H1 (cell line): ENCODE measurements around the gene IPO11. TPM values are rescaled to one million over a fixed set of nuclear protein-coding genes. Genes with fewer than 3 reads are reported as not detected.

Experiments
- CTCF ChIA-PET: fragments of 300-600 bp; sonication (Branson Sonifier 250); formaldehyde crosslinking; loops from one replicate; lab custom pipeline; 2021; ENCODE audit not compliant: partially characterized antibody; lab: Charles Lee
- POLR2A ChIA-PET: fragments of 300-600 bp; sonication (Branson Sonifier 250); formaldehyde crosslinking; loops from one replicate; lab custom pipeline; 2021; ENCODE audit warnings: inconsistent platforms; ENCODE audit not compliant: partially characterized antibody; lab: Charles Lee
- DNase-seq, 2 experiments: peaks; one replicate each; pipeline versions ENCODE4 v3.0.0 to v3.0.0-alpha.2; 2010 to 2022; ENCODE audit warnings: low spot score in 2 of 2, low read depth in 1 of 2, mixed read lengths in 1 of 2
- FAIRE-seq: peaks from 2 replicates; lab custom pipeline; 2011; peaks lifted over from hg19 to GRCh38; lab: Jason Lieb, UNC
- H2AFZ ChIP-seq: 2 replicates; pipeline ENCODE4 v1.8.1; 2012; ENCODE audit warnings: low read length, inconsistent platforms
- H2AK5ac ChIP-seq: 2 replicates; pipeline ENCODE4 v1.6.1; 2013; ENCODE audit warnings: low read depth, low read length
- H2BK120ac ChIP-seq: replicated peaks from 2 replicates; pipeline ENCODE3; 2013; ENCODE audit warnings: low read depth, low read length, inconsistent platforms
- H2BK12ac ChIP-seq: 2 replicates; pipeline ENCODE4 v1.6.1; 2013; ENCODE audit warnings: low read depth, low read length
- H2BK15ac ChIP-seq: 2 replicates; pipeline ENCODE4 v1.6.1; 2013; ENCODE audit warnings: low read length
- H2BK20ac ChIP-seq: 2 replicates; pipeline ENCODE4 v1.6.1; 2013; ENCODE audit warnings: low read length
- H2BK5ac ChIP-seq: 2 replicates; pipeline ENCODE4 v1.6.1; 2013; ENCODE audit warnings: low read depth, low read length
- H3K14ac ChIP-seq: 2 replicates; pipeline ENCODE4 v1.6.1; 2013; ENCODE audit warnings: inconsistent platforms; ENCODE audit not compliant: insufficient read length
- H3K18ac ChIP-seq: 2 replicates; pipeline ENCODE4 v1.6.1; 2013; ENCODE audit warnings: low read length; ENCODE audit errors: extremely low read depth
- H3K23ac ChIP-seq: 2 replicates; pipeline ENCODE4 v1.6.1; 2013; ENCODE audit warnings: inconsistent platforms; ENCODE audit not compliant: insufficient read length
- H3K23me2 ChIP-seq: 2 replicates; pipeline ENCODE4 v1.6.1; 2013; ENCODE audit warnings: low read depth, low read length
- H3K27ac ChIP-seq: 2 replicates; pipeline ENCODE4 v1.6.1; 2011; ENCODE audit warnings: low read depth, low read length, inconsistent platforms
- H3K27me3 ChIP-seq, 4 experiments: replicated peaks in 1 of 4; 1 replicate in 1 of 4; 2 replicates in 3 of 4; pipeline versions ENCODE4 v1.6.1 to v1.8.1; 2011 to 2013; ENCODE audit warnings: low read length in 3 of 4, mild to moderate bottlenecking in 3 of 4, inconsistent platforms in 2 of 4, mixed read lengths in 2 of 4, moderate library complexity in 1 of 4; ENCODE audit not compliant: control insufficient read depth in 3 of 4, insufficient read depth in 3 of 4; ENCODE audit errors: extremely low read depth in 1 of 4
- H3K36me3 ChIP-seq, 4 experiments: 2 replicates each; pipeline versions ENCODE4 v1.6.1 to v1.8.1; 2011 to 2013; ENCODE audit warnings: mild to moderate bottlenecking in 4 of 4, low read length in 3 of 4, moderate library complexity in 2 of 4, control low read depth in 1 of 4, inconsistent platforms in 1 of 4; ENCODE audit not compliant: insufficient read depth in 4 of 4, control insufficient read depth in 2 of 4
- H3K4ac ChIP-seq: replicated peaks from 2 replicates; pipeline ENCODE3; 2013; ENCODE audit warnings: low read length, low read depth, mixed read lengths, inconsistent platforms; ENCODE audit not compliant: insufficient read length
- H3K4me1 ChIP-seq, 4 experiments: replicated peaks in 1 of 4; 1 replicate in 1 of 4; 2 replicates in 3 of 4; pipeline versions ENCODE4 v1.6.1 to v1.8.1; 2011 to 2013; ENCODE audit warnings: low read length in 3 of 4, inconsistent platforms in 2 of 4, mixed read lengths in 1 of 4; ENCODE audit not compliant: insufficient read depth in 4 of 4, control insufficient read depth in 3 of 4
- H3K4me2 ChIP-seq, 2 experiments: 2 replicates each; pipeline versions ENCODE4 v1.6.1 to v1.8.1; 2011 to 2013; ENCODE audit warnings: low read depth in 2 of 2, low read length in 2 of 2, control low read depth in 1 of 2, inconsistent platforms in 1 of 2, mild to moderate bottlenecking in 1 of 2; ENCODE audit not compliant: insufficient read depth in 1 of 2
- H3K4me3 ChIP-seq, 4 experiments: fragments of 200-600, 300-600 bp in 1 of 4; sonication (generic), shearing (Covaris generic), sonication (Bioruptor Twin) in 1 of 4; 2 replicates each; pipeline versions ENCODE4 v1.5.1 to v1.8.1; 2011 to 2016; ENCODE audit warnings: low read length in 4 of 4, low read depth in 3 of 4, control low read depth in 2 of 4, inconsistent platforms in 2 of 4, mild to moderate bottlenecking in 2 of 4, mixed read lengths in 1 of 4, moderate library complexity in 1 of 4; ENCODE audit not compliant: insufficient read depth in 2 of 4; ENCODE audit errors: extremely low read depth in 1 of 4
- H3K56ac ChIP-seq: replicated peaks from 2 replicates; pipeline ENCODE3; 2013; ENCODE audit warnings: low read depth, mild to moderate bottlenecking, mixed read lengths, low read length, inconsistent platforms; ENCODE audit not compliant: insufficient read length
- H3K79me1 ChIP-seq: 2 replicates; pipeline ENCODE4 v1.6.1; 2013; ENCODE audit warnings: low read depth, low read length, control low read depth
- H3K79me2 ChIP-seq, 2 experiments: 2 replicates each; pipeline versions ENCODE4 v1.6.1 to v1.8.1; 2012 to 2013; ENCODE audit warnings: low read length in 2 of 2, mild to moderate bottlenecking in 2 of 2, inconsistent platforms in 1 of 2; ENCODE audit not compliant: insufficient read depth in 2 of 2, control insufficient read depth in 1 of 2
- H3K9ac ChIP-seq, 4 experiments: replicated peaks in 1 of 4; 1 replicate in 1 of 4; 2 replicates in 3 of 4; pipeline versions ENCODE4 v1.6.1 to v1.8.1; 2011 to 2013; ENCODE audit warnings: low read depth in 3 of 4, low read length in 3 of 4, control low read depth in 2 of 4, mild to moderate bottlenecking in 2 of 4, moderate library complexity in 2 of 4, inconsistent platforms in 1 of 4; ENCODE audit errors: extremely low read depth in 1 of 4
- H3K9me3 ChIP-seq, 2 experiments: 2 replicates each; pipeline versions ENCODE4 v1.6.1 to v1.8.1; 2012 to 2013; ENCODE audit warnings: mild to moderate bottlenecking in 2 of 2, moderate library complexity in 2 of 2, control low read depth in 1 of 2, inconsistent platforms in 1 of 2, low read depth in 1 of 2, low read length in 1 of 2, mixed read lengths in 1 of 2; ENCODE audit not compliant: insufficient read depth in 2 of 2
- H4K20me1 ChIP-seq, 2 experiments: replicated peaks in 1 of 2; 2 replicates each; pipeline versions ENCODE3 to v1.8.1; 2011 to 2013; ENCODE audit warnings: inconsistent platforms in 2 of 2, low read length in 2 of 2, mild to moderate bottlenecking in 1 of 2; ENCODE audit not compliant: insufficient read depth in 2 of 2, control insufficient read depth in 1 of 2
- H4K5ac ChIP-seq: 2 replicates; pipeline ENCODE4 v1.6.1; 2013; ENCODE audit warnings: low read length, low read depth, mixed read lengths, inconsistent platforms; ENCODE audit not compliant: insufficient read length
- H4K8ac ChIP-seq: 2 replicates; pipeline ENCODE4 v1.8.0; 2013; ENCODE audit warnings: mild to moderate bottlenecking, moderate library complexity, low read length, inconsistent platforms; ENCODE audit not compliant: insufficient read depth; ENCODE audit errors: extremely low read depth
- H4K91ac ChIP-seq: replicated peaks from 2 replicates; pipeline ENCODE3; 2013; ENCODE audit warnings: low read length, mixed read lengths, inconsistent platforms; ENCODE audit not compliant: insufficient read length
- CTCF ChIP-seq, 3 experiments: IDR thresholded peaks; 1 replicate in 2 of 3; 2 replicates in 1 of 3; pipeline versions ENCODE4 v1.5.1 to v1.6.1; 2011; ENCODE audit warnings: low read length in 3 of 3, mild to moderate bottlenecking in 3 of 3, inconsistent platforms in 2 of 3, low read depth in 1 of 3, moderate library complexity in 1 of 3; ENCODE audit not compliant: insufficient read depth in 1 of 3; ENCODE audit errors: control extremely low read depth in 1 of 3
- SRF ChIP-seq: IDR thresholded peaks from 2 replicates; pipeline ENCODE4 v1.6.1; 2011; ENCODE audit warnings: mild to moderate bottlenecking, low read depth, low read length, moderate library complexity
- WGBS, 2 experiments: shearing (Covaris generic) in 1 of 2; methylation state at CpG; one replicate each; pipeline versions ENCODE4 v1.1.6 to v1.1.7; 2013 to 2015; ENCODE audit warnings: low lambda C conversion rate in 2 of 2, mixed read lengths in 2 of 2, inconsistent platforms in 1 of 2, low coverage in 1 of 2, missing lambda C conversion rate in 1 of 2; ENCODE audit not compliant: insufficient replicate concordance in 2 of 2, insufficient coverage in 1 of 2, insufficient read length in 1 of 2; ENCODE audit errors: extremely low coverage in 1 of 2, missing lambda C conversion rate in 1 of 2; 5-methylcytosine and 5-hydroxymethylcytosine counted together
- polyA plus RNA-seq, 7 experiments: library from polyadenylated mRNA; depleted of rRNA in 3 of 7; stranded (reverse) in 5 of 7; unstranded in 2 of 7; fragments of >200 nt in 5 of 7; fragments of 200-250 nt in 2 of 7; gene quantifications; 1 replicate in 5 of 7; 2 replicates in 1 of 7; 4 replicates in 1 of 7; pipeline versions ENCODE4 v1.2.1 to v1.2.3, GENCODE V29; 2011 to 2013; ENCODE audit warnings: missing spikeins in 2 of 7, mixed read lengths in 2 of 7
- total RNA-seq: library from RNA; stranded (reverse); fragmentation: NEBNext Ultra II Directional; extraction: Animal tissue kit (Norgen Biotek cat#: 25700); gene quantifications from 2 replicates; pipeline ENCODE4 v1.2.1, GENCODE V29; 2021
- TF ChIP-seq, protein P1 (sequence below): IDR thresholded peaks from 2 replicates; pipeline ENCODE4 v1.6.1; 2012; ENCODE audit warnings: inconsistent platforms

IPO11 gene
- total and polyA plus RNA-seq, 2 of the 8 experiments (the other 6 are each of a cell fraction or from before 2014, with no cell fraction given) = 23.6 to 64.4 TPM

- peak overlapping the region; percentile 55 for H3K18ac ChIP-seq
- no peaks in the 10 kb centered on the region for H3K79me1 ChIP-seq
- peak overlapping the region; percentile 14 for H4K5ac ChIP-seq
- no peak overlapping the region for H2BK120ac ChIP-seq
- H3K4me3 ChIP-seq = peak overlapping the region in 1 of 4 experiments; percentile 20; a peak in 2 of 8 replicates
- CTCF ChIA-PET = interaction anchor here (0.6 to 1.3 kb wide), 8 partner anchors 12 to 175 kb away, joined by 3 to 6 read pairs (median 3); no protein-coding TSS in a partner anchor
- H4K8ac ChIP-seq = no peak overlapping the region
- H3K56ac ChIP-seq = no peak overlapping the region
- peak overlapping the region; percentile 6 for H4K91ac ChIP-seq
- H3K4ac ChIP-seq = no peak overlapping the region
- H2BK20ac ChIP-seq = peak overlapping the region; percentile 16; the same call in 1 of the 2 replicates
- H2AK5ac ChIP-seq = no peak overlapping the region
- H2BK5ac ChIP-seq = no peak overlapping the region
- H3K9ac ChIP-seq = no peak overlapping the region
- no peak overlapping the region for H3K14ac ChIP-seq
- no peak overlapping the region for H3K27ac ChIP-seq
- peaks cover 0 to 3% (median 0%) of the 10 kb centered on the region in 4 experiments; a peak in 1 of 7 replicates for H3K27me3 ChIP-seq
- no peaks in the 10 kb centered on the region for H3K23me2 ChIP-seq
- no peak overlapping the region for H2AFZ ChIP-seq
- no peaks in the 10 kb centered on the region for H3K9me3 ChIP-seq
- DNase-seq = peak in 1 of 2 experiments; percentile 44
- H2BK15ac ChIP-seq = no peak overlapping the region
- H2BK12ac ChIP-seq = peak overlapping the region; percentile 21; the same call in 1 of the 2 replicates
- POLR2A ChIA-PET = no interaction called here
- TF ChIP-seq CTCF (IDR thresholded peaks at IDR 0.05; ENCODE audit: control extremely low read depth in 1 of 3, insufficient read depth in 1 of 3, low read depth in 1 of 3, low read length in 3 of 3) (0 out of 4 replicates have a peak, but pooled peaks of 1 of the 3 experiments have one; percentile 6), SRF (no peak)
- TF ChIP-seq, protein P1, sequence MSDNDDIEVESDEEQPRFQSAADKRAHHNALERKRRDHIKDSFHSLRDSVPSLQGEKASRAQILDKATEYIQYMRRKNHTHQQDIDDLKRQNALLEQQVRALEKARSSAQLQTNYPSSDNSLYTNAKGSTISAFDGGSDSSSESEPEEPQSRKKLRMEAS = 0 out of 2 replicates have a peak, but pooled peaks have one; percentile 31
- H4K20me1 ChIP-seq = no peaks in the 10 kb centered on the region
- H3K4me2 ChIP-seq = peak overlapping the region; percentile 48 to 74
- H3K36me3 ChIP-seq = peaks cover 0 to 2% (median 0%) of the 10 kb centered on the region in 4 experiments; a peak in 2 of 8 replicates
- no peaks in the 10 kb centered on the region; a peak in 1 of 4 replicates for H3K79me2 ChIP-seq
- H3K23ac ChIP-seq = no peak overlapping the region
- peak; percentile 72 for FAIRE-seq
- 49% methylated on average over 3 of the region's 3 CpGs; no CpG with 5 or more reads in 1 of the 2 experiments for WGBS, 2 experiments
- H3K4me1 ChIP-seq = peaks cover 0 to 13% (median 9%) of the 10 kb centered on the region in 4 experiments; a peak in 3 of 7 replicates
These were observed 214.6 kb downstream of the IPO11 start for GRCh38 chr5:62627121-62627520.
